ENCODE results near the gene FOLH1. TPM values are rescaled to one million over a fixed set of nuclear protein-coding genes. Genes with fewer than 3 reads are reported as not detected.
A peak's percentile ranks its signal among the peaks of the same experiment; 100 is the strongest.
"Not testable (repeated sequence)": the region's sequence is repeated elsewhere in the genome, so short reads cannot be mapped to it uniquely, and the experiment has no call there.

The FOLH1 gene
- total and polyA plus RNA-seq, 4 donors: 7.0 to 11.5 (median 8.1) TPM

DNA sequence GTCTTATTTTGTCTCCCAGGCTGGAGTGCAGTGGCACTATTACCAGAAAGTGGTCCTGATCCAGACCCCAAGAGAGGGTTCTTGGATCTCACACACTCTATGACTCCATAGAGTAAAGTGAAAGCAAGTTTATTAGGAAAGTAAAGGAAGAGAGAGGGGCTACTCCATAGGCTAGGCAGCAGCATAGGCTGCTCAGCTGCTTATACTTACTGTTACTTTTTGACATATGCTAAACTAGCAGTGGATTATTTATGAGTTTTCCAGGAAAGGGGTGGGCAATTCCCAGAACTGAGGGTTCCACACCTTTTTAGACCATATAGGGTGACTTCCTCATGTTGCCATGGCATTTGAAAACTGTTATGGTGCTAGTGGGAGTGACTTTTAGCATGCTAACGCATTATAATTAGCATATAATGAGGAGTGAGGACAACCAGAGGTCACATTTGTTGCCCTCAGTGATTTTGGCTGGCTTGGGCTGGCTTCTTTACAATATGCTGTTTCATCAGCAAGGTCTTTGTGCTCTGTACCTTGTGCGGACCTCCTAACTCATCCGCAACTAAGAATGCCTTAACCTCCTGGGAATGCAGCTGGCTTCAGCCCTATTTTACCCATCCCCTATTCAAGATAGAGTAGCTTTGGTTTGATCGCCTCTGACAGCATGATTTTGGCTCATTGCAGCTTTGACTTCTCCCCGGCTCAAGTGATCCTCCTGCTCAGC, 42.2 kb upstream of the FOLH1 start:
- 91% methylated on average over 5 of the region's 5 CpGs for WGBS
- H3K36me3 ChIP-seq (ENCODE audit: control insufficient read depth in 4 of 4, insufficient read depth in 3 of 4, low read depth in 1 of 4, low read length in 3 of 4); H3K4me1 ChIP-seq (ENCODE audit: control insufficient read depth in 4 of 4, insufficient read depth in 4 of 4, low read length in 3 of 4); H3K9me3 ChIP-seq (ENCODE audit: control insufficient read depth in 4 of 4, low read length in 3 of 4); H3K4me3 ChIP-seq (ENCODE audit: low read depth in 1 of 3, low read length in 3 of 3); H3K27me3 ChIP-seq (ENCODE audit: control insufficient read depth in 4 of 4, insufficient read depth in 4 of 4, low read length in 3 of 4); DNase-seq (ENCODE audit: low spot score); H3K27ac ChIP-seq (ENCODE audit: low read depth in 1 of 2, low read length in 2 of 2); H3K9ac ChIP-seq (ENCODE audit: low read depth in 1 of 2, low read length in 2 of 2): not testable (repeated sequence)

DNA sequence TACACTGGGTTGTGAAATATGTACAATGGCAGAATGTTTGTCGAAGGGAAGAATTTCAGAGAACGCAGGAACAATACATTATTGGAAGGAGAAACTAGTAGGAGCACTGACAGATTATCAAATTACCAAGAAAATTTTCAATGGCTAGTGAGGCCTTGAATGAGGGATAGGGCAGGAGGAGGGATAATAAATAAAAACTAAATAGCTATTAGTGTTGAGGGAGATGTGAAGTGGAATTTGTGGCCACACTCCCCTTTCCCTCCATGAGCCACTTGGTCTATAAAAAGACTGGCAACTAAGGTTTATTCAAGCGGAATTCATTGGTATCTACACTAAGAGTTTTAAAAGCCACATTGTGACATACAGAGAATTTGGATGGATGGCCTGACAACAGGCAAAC, 41.0 kb upstream of the FOLH1 start:
- DNase-seq (ENCODE audit: low spot score); H3K4me1 ChIP-seq (ENCODE audit: control insufficient read depth in 4 of 4, insufficient read depth in 4 of 4, low read length in 3 of 4); H3K9ac ChIP-seq (ENCODE audit: low read depth in 1 of 2, low read length in 2 of 2); H3K9me3 ChIP-seq (ENCODE audit: control insufficient read depth in 4 of 4, low read length in 3 of 4); H3K27me3 ChIP-seq (ENCODE audit: control insufficient read depth in 4 of 4, insufficient read depth in 4 of 4, low read length in 3 of 4); H3K4me3 ChIP-seq (ENCODE audit: low read depth in 1 of 3, low read length in 3 of 3); H3K36me3 ChIP-seq (ENCODE audit: control insufficient read depth in 4 of 4, insufficient read depth in 3 of 4, low read depth in 1 of 4, low read length in 3 of 4); H3K27ac ChIP-seq (ENCODE audit: low read depth in 1 of 2, low read length in 2 of 2): not testable (repeated sequence)
- 92% methylated on average over 3 of the region's 3 CpGs for WGBS

DNA sequence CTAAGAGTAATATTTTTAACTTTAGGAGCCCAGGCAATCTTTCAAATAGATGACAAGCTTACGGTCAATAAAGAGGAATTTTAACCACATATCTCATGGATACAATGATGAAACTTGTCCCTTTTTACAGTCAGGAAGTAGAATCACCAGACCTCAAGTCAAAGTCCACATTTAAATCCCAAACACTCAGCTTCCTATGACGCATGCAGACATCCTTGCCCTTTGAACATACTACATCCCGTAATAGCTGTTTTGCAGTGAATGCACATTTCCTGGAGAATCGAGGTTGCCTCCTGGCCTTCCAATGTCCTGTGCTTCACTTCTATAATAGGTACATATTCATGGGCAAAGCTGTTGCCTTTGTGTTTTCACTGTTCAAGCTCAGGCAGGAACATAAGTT, 25.3 kb upstream of the FOLH1 start:
- H3K9me3 ChIP-seq (ENCODE audit: control insufficient read depth in 4 of 4, low read length in 3 of 4); DNase-seq (ENCODE audit: low spot score); H3K4me1 ChIP-seq (ENCODE audit: control insufficient read depth in 4 of 4, insufficient read depth in 4 of 4, low read length in 3 of 4); H3K4me3 ChIP-seq (ENCODE audit: low read depth in 1 of 3, low read length in 3 of 3); H3K27me3 ChIP-seq (ENCODE audit: control insufficient read depth in 4 of 4, insufficient read depth in 4 of 4, low read length in 3 of 4); H3K36me3 ChIP-seq (ENCODE audit: control insufficient read depth in 4 of 4, insufficient read depth in 3 of 4, low read depth in 1 of 4, low read length in 3 of 4); H3K9ac ChIP-seq (ENCODE audit: low read depth in 1 of 2, low read length in 2 of 2); H3K27ac ChIP-seq (ENCODE audit: low read depth in 1 of 2, low read length in 2 of 2): not testable (repeated sequence)
- TF ChIP-seq RXRA (IDR thresholded peaks at IDR 0.05): peak in 1 of 2 donors; percentile 26
- TF ChIP-seq SP1 (IDR thresholded peaks at IDR 0.05): peak; percentile 21
- peak; percentile 33 for TF ChIP-seq HNF4G (IDR thresholded peaks at IDR 0.05)
- peak in 1 of 2 donors; percentile 56 for TF ChIP-seq HNF4A (conservative IDR thresholded peaks at IDR 0.05)
- WGBS: 46% methylated on average over 4 of the region's 4 CpGs

DNA sequence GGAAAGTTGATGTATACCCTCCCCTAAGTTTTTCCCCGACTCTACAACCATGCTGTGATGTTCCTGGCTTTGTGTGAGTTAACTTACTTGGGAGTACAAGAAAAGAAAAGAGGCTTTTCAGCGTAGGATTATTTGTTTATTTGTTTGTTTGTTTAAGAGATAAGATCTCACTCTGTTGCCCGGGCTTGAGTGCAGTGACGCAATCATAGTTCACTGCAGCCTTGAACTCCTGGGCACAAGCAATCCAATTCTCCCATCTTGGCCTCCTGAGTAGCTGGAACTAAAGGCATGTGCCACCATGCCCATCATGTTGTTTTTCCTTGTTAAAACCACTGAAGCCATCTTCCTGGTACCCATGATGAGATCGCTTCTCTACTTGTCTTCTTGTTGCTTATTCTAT, 24.6 kb upstream of the FOLH1 start:
- H3K27ac ChIP-seq (ENCODE audit: low read depth in 1 of 2, low read length in 2 of 2); H3K36me3 ChIP-seq (ENCODE audit: control insufficient read depth in 4 of 4, insufficient read depth in 3 of 4, low read depth in 1 of 4, low read length in 3 of 4); H3K9me3 ChIP-seq (ENCODE audit: control insufficient read depth in 4 of 4, low read length in 3 of 4); H3K4me1 ChIP-seq (ENCODE audit: control insufficient read depth in 4 of 4, insufficient read depth in 4 of 4, low read length in 3 of 4); H3K4me3 ChIP-seq (ENCODE audit: low read depth in 1 of 3, low read length in 3 of 3); DNase-seq (ENCODE audit: low spot score); H3K9ac ChIP-seq (ENCODE audit: low read depth in 1 of 2, low read length in 2 of 2); H3K27me3 ChIP-seq (ENCODE audit: control insufficient read depth in 4 of 4, insufficient read depth in 4 of 4, low read length in 3 of 4): not testable (repeated sequence)
- 47% methylated on average over 5 of the region's 5 CpGs for WGBS

DNA sequence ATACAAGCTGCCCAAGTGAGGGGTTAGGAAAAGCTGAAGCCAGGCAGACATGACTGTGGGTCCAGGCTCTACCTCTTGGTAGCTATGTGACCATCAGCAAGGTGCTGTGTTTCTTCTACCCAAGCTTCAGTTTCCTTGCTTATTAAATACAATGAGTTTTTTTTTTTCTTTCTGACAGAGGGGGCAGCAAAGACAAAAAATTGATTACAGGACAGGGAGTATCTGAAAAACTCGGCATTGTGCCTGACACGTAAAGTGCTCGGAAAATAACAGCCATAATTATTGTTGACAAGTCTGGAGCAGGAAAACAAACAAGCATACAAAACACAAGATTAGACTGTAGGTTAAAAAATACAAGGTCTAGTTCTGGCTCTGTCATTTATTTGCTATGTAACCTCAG, 23.3 kb upstream of the FOLH1 start:
- H3K36me3 ChIP-seq (ENCODE audit: control insufficient read depth in 4 of 4, insufficient read depth in 3 of 4, low read depth in 1 of 4, low read length in 3 of 4); H3K4me3 ChIP-seq (ENCODE audit: low read depth in 1 of 3, low read length in 3 of 3); DNase-seq (ENCODE audit: low spot score); H3K27me3 ChIP-seq (ENCODE audit: control insufficient read depth in 4 of 4, insufficient read depth in 4 of 4, low read length in 3 of 4); H3K9ac ChIP-seq (ENCODE audit: low read depth in 1 of 2, low read length in 2 of 2); H3K9me3 ChIP-seq (ENCODE audit: control insufficient read depth in 4 of 4, low read length in 3 of 4); H3K4me1 ChIP-seq (ENCODE audit: control insufficient read depth in 4 of 4, insufficient read depth in 4 of 4, low read length in 3 of 4); H3K27ac ChIP-seq (ENCODE audit: low read depth in 1 of 2, low read length in 2 of 2): not testable (repeated sequence)
- TF ChIP-seq RAD21 (IDR thresholded peaks at IDR 0.05): peak; percentile 21 to 34
- 33% methylated on average over 3 of the region's 3 CpGs for WGBS

Measured in liver (tissue), 9 donors.